Type B pancreatic cell (in vitro differentiated cells): ENCODE measurements around the gene CRNN. TPM values are rescaled to one million over a fixed set of nuclear protein-coding genes. Genes with fewer than 3 reads are reported as not detected.

ENCODE experiments used
- DNase-seq: peaks from one replicate; pipeline ENCODE4 v3.0.0; 2021; ENCODE audit warnings: mixed read lengths; ENCODE audit not compliant: unreplicated experiment; ENCODE audit errors: extremely low spot score
- H3K27ac Mint-ChIP-seq: 2 replicates; pipeline ENCODE4 v1.8.0; 2021; ENCODE audit warnings: mild to moderate bottlenecking, mixed read lengths
- H3K27me3 Mint-ChIP-seq: 2 replicates; pipeline ENCODE4 v1.8.0; 2021; ENCODE audit warnings: mixed read lengths
- H3K36me3 Mint-ChIP-seq: 2 replicates; pipeline ENCODE4 v1.8.0; 2021; ENCODE audit warnings: mixed read lengths
- H3K4me1 Mint-ChIP-seq: one replicate; pipeline ENCODE4 v1.8.0; 2021; ENCODE audit warnings: mixed read lengths; ENCODE audit not compliant: unreplicated experiment
- H3K4me3 Mint-ChIP-seq: 2 replicates; pipeline ENCODE4 v1.8.0; 2021; ENCODE audit warnings: mild to moderate bottlenecking, mixed read lengths
- H3K9me3 Mint-ChIP-seq: 2 replicates; pipeline ENCODE4 v1.8.0; 2021; ENCODE audit warnings: mixed read lengths
- total RNA-seq: library from RNA; stranded (reverse); gene quantifications from 2 replicates; pipeline ENCODE4 v1.2.1, GENCODE V29; 2021; ENCODE audit warnings: low replicate concordance
- TF ChIP-seq, protein P1 (sequence below): fragments of 200-600 bp; sonication (generic); conservative IDR thresholded peaks from 2 replicates; pipeline ENCODE4 v1.5.0; 2021; ENCODE audit warnings: antibody characterized with exemption, mild to moderate bottlenecking

The CRNN gene
- total RNA-seq, 1 donor from 2014 or later = not detected

- no peaks in the 10 kb centered on the region for H3K9me3 Mint-ChIP-seq
- H3K4me1 Mint-ChIP-seq = no peaks in the 10 kb centered on the region
- no peaks in the 10 kb centered on the region for H3K36me3 Mint-ChIP-seq
- TF ChIP-seq, protein P1, sequence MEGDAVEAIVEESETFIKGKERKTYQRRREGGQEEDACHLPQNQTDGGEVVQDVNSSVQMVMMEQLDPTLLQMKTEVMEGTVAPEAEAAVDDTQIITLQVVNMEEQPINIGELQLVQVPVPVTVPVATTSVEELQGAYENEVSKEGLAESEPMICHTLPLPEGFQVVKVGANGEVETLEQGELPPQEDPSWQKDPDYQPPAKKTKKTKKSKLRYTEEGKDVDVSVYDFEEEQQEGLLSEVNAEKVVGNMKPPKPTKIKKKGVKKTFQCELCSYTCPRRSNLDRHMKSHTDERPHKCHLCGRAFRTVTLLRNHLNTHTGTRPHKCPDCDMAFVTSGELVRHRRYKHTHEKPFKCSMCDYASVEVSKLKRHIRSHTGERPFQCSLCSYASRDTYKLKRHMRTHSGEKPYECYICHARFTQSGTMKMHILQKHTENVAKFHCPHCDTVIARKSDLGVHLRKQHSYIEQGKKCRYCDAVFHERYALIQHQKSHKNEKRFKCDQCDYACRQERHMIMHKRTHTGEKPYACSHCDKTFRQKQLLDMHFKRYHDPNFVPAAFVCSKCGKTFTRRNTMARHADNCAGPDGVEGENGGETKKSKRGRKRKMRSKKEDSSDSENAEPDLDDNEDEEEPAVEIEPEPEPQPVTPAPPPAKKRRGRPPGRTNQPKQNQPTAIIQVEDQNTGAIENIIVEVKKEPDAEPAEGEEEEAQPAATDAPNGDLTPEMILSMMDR = no peak
- no peak for DNase-seq
- no peaks in the 10 kb centered on the region for H3K27me3 Mint-ChIP-seq
- H3K27ac Mint-ChIP-seq = no peak overlapping the region
- H3K4me3 Mint-ChIP-seq = no peak overlapping the region
These were observed 21.2 kb downstream of the CRNN start for GRCh38 chr1:152392909-152393308.

- Mint-ChIP-seq H3K4me1 (no peaks in the 10 kb centered on the region), H3K27me3 (no peaks in the 10 kb centered on the region), H3K4me3 (no peak overlapping the region), H3K9me3 (no peaks in the 10 kb centered on the region), H3K27ac (no peak overlapping the region), H3K36me3 (no peaks in the 10 kb centered on the region)
- no peak for DNase-seq
- TF ChIP-seq, protein P1 = no peak
These were observed 25.2 kb downstream of the CRNN start for GRCh38 chr1:152388889-152389288.

GRCh38 chr1:152386940-152387339 lies 27.1 kb downstream of the CRNN start:
- no peak overlapping the region for H3K4me3 Mint-ChIP-seq
- no peak overlapping the region for H3K27ac Mint-ChIP-seq
- TF ChIP-seq, protein P1 = no peak
- H3K36me3 Mint-ChIP-seq = no peaks in the 10 kb centered on the region
- DNase-seq = no peak
- H3K4me1 Mint-ChIP-seq = no peaks in the 10 kb centered on the region
- no peaks in the 10 kb centered on the region for H3K9me3 Mint-ChIP-seq
- no peaks in the 10 kb centered on the region for H3K27me3 Mint-ChIP-seq

GRCh38 chr1:152380932-152381331 lies 33.1 kb downstream of the CRNN start:
- H3K27me3 Mint-ChIP-seq = no peaks in the 10 kb centered on the region
- no peak for DNase-seq
- H3K36me3 Mint-ChIP-seq = no peaks in the 10 kb centered on the region
- peaks cover 6% of the 10 kb centered on the region for H3K9me3 Mint-ChIP-seq
- TF ChIP-seq, protein P1 = no peak
- no peaks in the 10 kb centered on the region for H3K4me1 Mint-ChIP-seq
- no peak overlapping the region for H3K27ac Mint-ChIP-seq
- H3K4me3 Mint-ChIP-seq = no peak overlapping the region

DNA sequence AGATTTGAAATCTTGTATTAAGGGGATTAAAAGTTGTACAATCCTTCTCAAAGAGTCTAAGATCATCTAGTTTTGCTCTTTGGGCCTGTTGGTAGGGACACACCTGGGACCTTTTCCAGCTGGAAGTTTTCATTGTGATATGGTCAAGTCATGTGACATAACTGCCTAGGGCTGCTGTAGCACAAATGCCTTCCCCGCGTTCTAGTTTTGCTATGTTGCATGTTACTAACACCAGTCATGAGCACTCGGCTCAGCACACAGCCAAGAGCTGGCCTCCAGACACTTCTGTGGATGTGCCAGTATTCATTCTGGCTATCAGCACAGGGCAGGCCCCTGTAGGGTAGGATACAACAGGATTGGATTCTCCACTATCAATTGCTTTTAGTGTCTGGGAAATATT lies 39.6 kb downstream of the CRNN start:
- TF ChIP-seq, protein P1 = no peak
- Mint-ChIP-seq H3K4me3 (no peak overlapping the region), H3K27me3 (no peaks in the 10 kb centered on the region), H3K9me3 (peaks cover 2% of the 10 kb centered on the region), H3K36me3 (no peaks in the 10 kb centered on the region), H3K4me1 (no peaks in the 10 kb centered on the region), H3K27ac (no peak overlapping the region)
- no peak for DNase-seq

- no peaks in the 10 kb centered on the region for H3K4me1 Mint-ChIP-seq
- DNase-seq = no peak
- TF ChIP-seq, protein P1 = no peak
- H3K4me3 Mint-ChIP-seq = no peak overlapping the region
- no peaks in the 10 kb centered on the region for H3K36me3 Mint-ChIP-seq
- H3K27ac Mint-ChIP-seq = no peak overlapping the region
- no peaks in the 10 kb centered on the region for H3K9me3 Mint-ChIP-seq
- H3K27me3 Mint-ChIP-seq = no peaks in the 10 kb centered on the region
These were observed 41.4 kb downstream of the CRNN start for GRCh38 chr1:152372672-152373071.
